SIG-M5 treated with dmso at 0.1 percent for 504 hours (cell line): Measurements from ENCODE around the gene KIRREL3.

ENCODE experiments used
- DNase-seq: peaks from one replicate; lab custom pipeline; 2025; ENCODE audit not compliant: unreplicated experiment; lab: John Stamatoyannopoulos, UW

KIRREL3 gene

GRCh38 chr11:126716456-126717083, 284.0 kb downstream of the KIRREL3 start:
- no peak for DNase-seq

GRCh38 chr11:126713806-126714205, 286.8 kb downstream of the KIRREL3 start:
- no peak for DNase-seq

GRCh38 chr11:126711977-126712625, 288.5 kb downstream of the KIRREL3 start:
- no peak for DNase-seq

- no peak for DNase-seq
Observed at GRCh38 chr11:126710804-126711399, 289.7 kb downstream of the KIRREL3 start.

GRCh38 chr11:126707498-126707897, 293.1 kb downstream of the KIRREL3 start:
- no peak for DNase-seq

GRCh38 chr11:126704096-126704495, 296.5 kb downstream of the KIRREL3 start:
- DNase-seq = no peak

- DNase-seq = no peak
Observed at GRCh38 chr11:126703662-126704061, 296.9 kb downstream of the KIRREL3 start.

- DNase-seq = no peak
Observed at GRCh38 chr11:126702987-126703386, 297.6 kb downstream of the KIRREL3 start.

GRCh38 chr11:126702165-126702720, 298.3 kb downstream of the KIRREL3 start:
- DNase-seq = no peak

GRCh38 chr11:126701520-126701897, 299.1 kb downstream of the KIRREL3 start:
- no peak for DNase-seq

GRCh38 chr11:126700768-126701519, 299.6 kb downstream of the KIRREL3 start:
- DNase-seq = no peak

GRCh38 chr11:126698576-126698975, 302.0 kb downstream of the KIRREL3 start:
- DNase-seq = no peak

- no peak for DNase-seq
Observed at GRCh38 chr11:126697936-126698335, 302.6 kb downstream of the KIRREL3 start.

- no peak for DNase-seq
Observed at GRCh38 chr11:126696982-126697381, 303.6 kb downstream of the KIRREL3 start.

- no peak for DNase-seq
Observed at GRCh38 chr11:126695293-126695692, 305.3 kb downstream of the KIRREL3 start.

- DNase-seq = no peak
Observed at GRCh38 chr11:126694065-126694625, 306.4 kb downstream of the KIRREL3 start.

GRCh38 chr11:126687477-126687876, 313.1 kb downstream of the KIRREL3 start:
- no peak for DNase-seq

GRCh38 chr11:126686938-126687337, 313.6 kb downstream of the KIRREL3 start:
- no peak for DNase-seq

GRCh38 chr11:126683766-126684728, 316.5 kb downstream of the KIRREL3 start:
- no peak for DNase-seq

GRCh38 chr11:126682590-126682989, 318.0 kb downstream of the KIRREL3 start:
- DNase-seq = no peak
